Measurements from ENCODE around the gene GGPS1. TPM values are rescaled to one million over a fixed set of nuclear protein-coding genes. Genes with fewer than 3 reads are reported as not detected.
A peak's percentile ranks its signal among the peaks of the same experiment; 100 is the strongest.

The GGPS1 gene
- polyA plus RNA-seq, 3 donors, result 7.9 to 53.0 (median 45.8) TPM

GRCh38 chr1:235284231-235284769, 44.1 kb upstream of the GGPS1 start:
- H3K27ac Mint-ChIP-seq, result no peak overlapping the region
- intact Hi-C loops (cut with micrococcal nuclease), result no loop called here
- no peaks in the 10 kb centered on the region for H3K4me1 ChIP-seq (ENCODE audit: control insufficient read depth in 1 of 2, insufficient read depth in 2 of 2, low read length in 2 of 2)

GRCh38 chr1:235286667-235287066, 41.7 kb upstream of the GGPS1 start:
- H3K27me3 ChIP-seq (ENCODE audit: control insufficient read depth in 2 of 2, insufficient read depth in 2 of 2, low read length in 2 of 2), result no peaks in the 10 kb centered on the region
- Mint-ChIP-seq H3K27ac (peak overlapping the region in 1 of 7 donors; percentile 7), H3K4me1 (peaks cover 9% of the 10 kb centered on the region), H3K27me3 (ENCODE audit: low read depth in 3 of 3) (no peaks in the 10 kb centered on the region), H3K36me3 (peaks cover 4 to 5% of the 10 kb centered on the region in 2 donors), H3K4me3 (no peak overlapping the region), H3K9me3 (peaks cover 0 to 3% (median 0%) of the 10 kb centered on the region in 7 donors)
- TF ChIP-seq CTCF (IDR thresholded peaks at IDR 0.05), result no peak
- H3K36me3 ChIP-seq (replicated peaks in 1 of 2; ENCODE audit: control insufficient read depth in 1 of 2, insufficient read depth in 2 of 2, low read length in 2 of 2), result no peaks in the 10 kb centered on the region
- no peak overlapping the region for H3K27ac ChIP-seq (ENCODE audit: low read depth in 1 of 2, low read length in 2 of 2)
- H3K4me1 ChIP-seq (ENCODE audit: control insufficient read depth in 1 of 2, insufficient read depth in 2 of 2, low read length in 2 of 2), result peaks cover 0 to 4% of the 10 kb centered on the region in 2 donors
- no peak overlapping the region for H3K9ac ChIP-seq (ENCODE audit: insufficient read depth, low read length, poor library complexity, severe bottlenecking)
- intact Hi-C loops (cut with micrococcal nuclease), result no loop called here
- no CpG with 5 or more reads among the region's 1 CpG for WGBS (ENCODE audit: insufficient coverage)
- H3K4me2 ChIP-seq (replicated peaks; ENCODE audit: extremely low read depth, low read length, poor library complexity, severe bottlenecking), result no peak overlapping the region
- H3K79me2 ChIP-seq (ENCODE audit: insufficient read depth, low read length), result peaks cover 98% of the 10 kb centered on the region
- H3K4me3 ChIP-seq (replicated peaks in 1 of 3; ENCODE audit: low read depth in 2 of 3, low read length in 3 of 3), result no peak overlapping the region
- H2AFZ ChIP-seq (ENCODE audit: insufficient read depth, low read depth, low read length, poor library complexity, severe bottlenecking), result no peak overlapping the region
- no peak for DNase-seq
- no peaks in the 10 kb centered on the region for H3K9me3 ChIP-seq (replicated peaks in 1 of 2; ENCODE audit: control insufficient read depth in 1 of 2, insufficient read depth in 1 of 2, low read length in 2 of 2)
- peaks cover 99% of the 10 kb centered on the region for H4K20me1 ChIP-seq (ENCODE audit: insufficient read depth, low read length)

More at GRCh38 chr1:235284231-235284769, 44.1 kb upstream of the GGPS1 start:
- Mint-ChIP-seq H3K27me3 (ENCODE audit: low read depth in 3 of 3) (no peaks in the 10 kb centered on the region), H3K9me3 (peaks cover 0 to 3% (median 0%) of the 10 kb centered on the region in 7 donors), H3K36me3 (peaks cover 0 to 6% of the 10 kb centered on the region in 2 donors), H3K4me3 (no peak overlapping the region), H3K4me1 (peaks cover 11% of the 10 kb centered on the region)
- H3K9ac ChIP-seq (ENCODE audit: insufficient read depth, low read length, poor library complexity, severe bottlenecking), result no peak overlapping the region
- 100% methylated on average over 2 of the region's 6 CpGs for WGBS (ENCODE audit: insufficient coverage)
- no peak for TF ChIP-seq CTCF (IDR thresholded peaks at IDR 0.05)
- no peak for DNase-seq
- no peak overlapping the region for H3K4me2 ChIP-seq (replicated peaks; ENCODE audit: extremely low read depth, low read length, poor library complexity, severe bottlenecking)
- H3K27ac ChIP-seq (ENCODE audit: low read depth in 1 of 2, low read length in 2 of 2), result no peak overlapping the region
- no peaks in the 10 kb centered on the region for H3K36me3 ChIP-seq (replicated peaks in 1 of 2; ENCODE audit: control insufficient read depth in 1 of 2, insufficient read depth in 2 of 2, low read length in 2 of 2)
- no peak overlapping the region for H2AFZ ChIP-seq (ENCODE audit: insufficient read depth, low read depth, low read length, poor library complexity, severe bottlenecking)
- no peaks in the 10 kb centered on the region for H3K27me3 ChIP-seq (ENCODE audit: control insufficient read depth in 2 of 2, insufficient read depth in 2 of 2, low read length in 2 of 2)
- peaks cover 99% of the 10 kb centered on the region for H4K20me1 ChIP-seq (ENCODE audit: insufficient read depth, low read length)
- no peaks in the 10 kb centered on the region for H3K9me3 ChIP-seq (replicated peaks in 1 of 2; ENCODE audit: control insufficient read depth in 1 of 2, insufficient read depth in 1 of 2, low read length in 2 of 2)
- no peak overlapping the region for H3K4me3 ChIP-seq (replicated peaks in 1 of 3; ENCODE audit: low read depth in 2 of 3, low read length in 3 of 3)
- H3K79me2 ChIP-seq (ENCODE audit: insufficient read depth, low read length), result peaks cover 98% of the 10 kb centered on the region
